Astrocyte (in vitro differentiated cells and primary cell): Measurements from ENCODE around the gene CLEC3B. TPM values are rescaled to one million over a fixed set of nuclear protein-coding genes. Genes with fewer than 3 reads are reported as not detected.
"Not testable (repeated sequence)": the region's sequence is repeated elsewhere in the genome, so short reads cannot be mapped to it uniquely, and the experiment has no call there.

Experiments used
- DNase-seq: peaks from one replicate; pipeline ENCODE4 v3.0.0-alpha.2; 2010; ENCODE audit warnings: low read depth
- FAIRE-seq: peaks from 2 replicates; lab custom pipeline; 2011; peaks lifted over from hg19 to GRCh38; lab: Jason Lieb, UNC
- H2AFZ ChIP-seq: 2 replicates; pipeline ENCODE4 v1.6.0; 2012; ENCODE audit warnings: low read depth, low read length, inconsistent platforms
- H3K27ac ChIP-seq: 2 replicates; pipeline ENCODE4 v1.5.1; 2011; ENCODE audit warnings: low read depth, low read length, inconsistent platforms
- H3K27me3 ChIP-seq: 2 replicates; pipeline ENCODE4 v1.6.0; 2011; ENCODE audit warnings: low read length, inconsistent platforms; ENCODE audit not compliant: insufficient read depth
- H3K36me3 ChIP-seq: 2 replicates; pipeline ENCODE4 v1.5.1; 2011; ENCODE audit warnings: low read length, inconsistent platforms; ENCODE audit not compliant: insufficient read depth
- H3K4me1 ChIP-seq: 2 replicates; pipeline ENCODE4 v1.5.1; 2011; ENCODE audit warnings: low read length, inconsistent platforms; ENCODE audit not compliant: insufficient read depth
- H3K4me2 ChIP-seq: 2 replicates; pipeline ENCODE4 v1.6.0; 2012; ENCODE audit warnings: low read length, inconsistent platforms
- H3K4me3 ChIP-seq: 2 replicates; pipeline ENCODE4 v1.5.1; 2011; ENCODE audit warnings: low read depth, mild to moderate bottlenecking, low read length, inconsistent platforms; ENCODE audit not compliant: insufficient read depth
- H3K79me2 ChIP-seq: 2 replicates; pipeline ENCODE4 v1.6.0; 2012; ENCODE audit warnings: mild to moderate bottlenecking, low read length, inconsistent platforms; ENCODE audit not compliant: insufficient read depth
- H3K9ac ChIP-seq: 2 replicates; pipeline ENCODE4 v1.6.0; 2012; ENCODE audit warnings: mild to moderate bottlenecking, low read length, inconsistent platforms
- H3K9me3 ChIP-seq: 2 replicates; pipeline ENCODE4 v1.5.1; 2012; ENCODE audit warnings: low read depth, mild to moderate bottlenecking, low read length, inconsistent platforms; ENCODE audit not compliant: insufficient read depth
- H4K20me1 ChIP-seq: 2 replicates; pipeline ENCODE4 v1.6.0; 2012; ENCODE audit warnings: low read length, inconsistent platforms; ENCODE audit not compliant: insufficient read depth
- H3K27ac Mint-ChIP-seq: one replicate; pipeline ENCODE4 v1.8.0; 2021; ENCODE audit warnings: mild to moderate bottlenecking, mixed read lengths; ENCODE audit not compliant: unreplicated experiment
- H3K27me3 Mint-ChIP-seq: one replicate; pipeline ENCODE4 v1.8.0; 2021; ENCODE audit warnings: low read depth, mixed read lengths; ENCODE audit not compliant: unreplicated experiment
- H3K36me3 Mint-ChIP-seq: one replicate; pipeline ENCODE4 v1.8.0; 2021; ENCODE audit warnings: low read depth, mixed read lengths; ENCODE audit not compliant: unreplicated experiment
- H3K4me1 Mint-ChIP-seq: one replicate; pipeline ENCODE4 v1.8.0; 2021; ENCODE audit warnings: low read depth, mixed read lengths; ENCODE audit not compliant: unreplicated experiment
- H3K4me3 Mint-ChIP-seq: one replicate; pipeline ENCODE4 v1.8.0; 2021; ENCODE audit warnings: mild to moderate bottlenecking, moderate library complexity, mixed read lengths; ENCODE audit not compliant: unreplicated experiment
- H3K9me3 Mint-ChIP-seq: one replicate; pipeline ENCODE4 v1.8.0; 2021; ENCODE audit warnings: mild to moderate bottlenecking, mixed read lengths; ENCODE audit not compliant: unreplicated experiment
- EZH2 ChIP-seq: IDR thresholded peaks from 2 replicates; pipeline ENCODE4 v1.6.1; 2012; ENCODE audit warnings: mild to moderate bottlenecking, low read length, inconsistent platforms; ENCODE audit not compliant: insufficient read depth
- total RNA-seq: library from RNA; stranded (reverse); gene quantifications from 2 replicates; pipeline ENCODE4 v1.2.1, GENCODE V29; 2021
- TF ChIP-seq, protein P1 (sequence below): IDR thresholded peaks from 2 replicates; pipeline ENCODE4 v1.5.1; 2011; ENCODE audit warnings: low read depth, mild to moderate bottlenecking, inconsistent platforms, low read length, moderate library complexity; ENCODE audit not compliant: insufficient read depth

CLEC3B gene
- total RNA-seq, 1 donor from 2014 or later = 0.32 TPM

- not testable (repeated sequence) for H3K27ac ChIP-seq, H3K4me1 Mint-ChIP-seq, H3K9me3 ChIP-seq, H3K4me2 ChIP-seq, H3K36me3 Mint-ChIP-seq, H3K27ac Mint-ChIP-seq, H3K79me2 ChIP-seq, H3K4me1 ChIP-seq, H3K4me3 Mint-ChIP-seq, H3K27me3 ChIP-seq, H4K20me1 ChIP-seq, H3K36me3 ChIP-seq, H2AFZ ChIP-seq, H3K9ac ChIP-seq, H3K4me3 ChIP-seq, DNase-seq, FAIRE-seq
- Mint-ChIP-seq H3K9me3 (peaks cover 11% of the 10 kb centered on the region), H3K27me3 (peaks cover 16% of the 10 kb centered on the region)
These were observed 52.2 kb downstream of the CLEC3B start for GRCh38 chr3:45078256-45078655.

DNA sequence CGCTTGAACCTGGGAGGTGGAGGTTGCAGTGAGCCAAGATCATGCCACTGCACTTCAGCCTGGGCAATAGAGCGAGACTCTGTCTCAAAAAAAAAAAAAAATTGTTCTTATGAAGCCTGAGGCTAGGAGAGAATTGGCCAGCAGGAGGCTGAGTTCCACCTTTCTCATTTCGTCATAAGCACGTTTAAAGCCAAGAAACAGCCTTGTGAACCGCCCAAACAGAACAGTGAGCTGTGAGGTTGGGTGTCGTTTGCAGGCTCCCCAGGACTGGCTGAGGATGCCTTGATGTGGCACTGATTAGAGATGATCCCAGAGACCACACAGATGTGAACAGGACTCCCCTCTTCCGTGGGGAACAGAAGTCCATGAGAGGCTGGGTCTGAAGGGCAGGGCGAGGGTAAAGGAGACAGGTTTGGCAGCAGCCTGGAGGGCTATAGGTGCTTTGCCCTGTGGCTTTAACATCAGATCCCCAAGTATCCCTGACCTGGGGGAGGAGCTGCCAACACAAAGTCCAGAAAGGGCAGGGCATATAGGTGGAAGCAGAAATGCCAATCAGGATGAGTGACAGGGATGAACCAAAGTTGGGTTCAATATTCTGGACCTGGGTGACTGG is 52.9 kb downstream of the CLEC3B start:
- no peak overlapping the region for H3K9ac ChIP-seq
- no peaks in the 10 kb centered on the region for H3K4me1 Mint-ChIP-seq
- no peaks in the 10 kb centered on the region for H3K27me3 ChIP-seq
- no peak overlapping the region for H3K27ac Mint-ChIP-seq
- H3K27ac ChIP-seq = no peak overlapping the region
- peaks cover 13% of the 10 kb centered on the region for H3K27me3 Mint-ChIP-seq
- H3K4me3 Mint-ChIP-seq = peak overlapping the region; percentile 5
- no peaks in the 10 kb centered on the region for H3K36me3 ChIP-seq
- peak; percentile 34 for DNase-seq
- no peak for FAIRE-seq
- H3K4me2 ChIP-seq = no peak overlapping the region
- no peaks in the 10 kb centered on the region for H4K20me1 ChIP-seq
- H3K4me3 ChIP-seq = no peak overlapping the region
- no peak for TF ChIP-seq EZH2
- TF ChIP-seq, protein P1, sequence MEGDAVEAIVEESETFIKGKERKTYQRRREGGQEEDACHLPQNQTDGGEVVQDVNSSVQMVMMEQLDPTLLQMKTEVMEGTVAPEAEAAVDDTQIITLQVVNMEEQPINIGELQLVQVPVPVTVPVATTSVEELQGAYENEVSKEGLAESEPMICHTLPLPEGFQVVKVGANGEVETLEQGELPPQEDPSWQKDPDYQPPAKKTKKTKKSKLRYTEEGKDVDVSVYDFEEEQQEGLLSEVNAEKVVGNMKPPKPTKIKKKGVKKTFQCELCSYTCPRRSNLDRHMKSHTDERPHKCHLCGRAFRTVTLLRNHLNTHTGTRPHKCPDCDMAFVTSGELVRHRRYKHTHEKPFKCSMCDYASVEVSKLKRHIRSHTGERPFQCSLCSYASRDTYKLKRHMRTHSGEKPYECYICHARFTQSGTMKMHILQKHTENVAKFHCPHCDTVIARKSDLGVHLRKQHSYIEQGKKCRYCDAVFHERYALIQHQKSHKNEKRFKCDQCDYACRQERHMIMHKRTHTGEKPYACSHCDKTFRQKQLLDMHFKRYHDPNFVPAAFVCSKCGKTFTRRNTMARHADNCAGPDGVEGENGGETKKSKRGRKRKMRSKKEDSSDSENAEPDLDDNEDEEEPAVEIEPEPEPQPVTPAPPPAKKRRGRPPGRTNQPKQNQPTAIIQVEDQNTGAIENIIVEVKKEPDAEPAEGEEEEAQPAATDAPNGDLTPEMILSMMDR = peak; percentile 7
- no peaks in the 10 kb centered on the region for H3K79me2 ChIP-seq
- H2AFZ ChIP-seq = no peak overlapping the region
- H3K36me3 Mint-ChIP-seq = no peaks in the 10 kb centered on the region
- H3K9me3 Mint-ChIP-seq = peaks cover 7% of the 10 kb centered on the region
- peaks cover 9% of the 10 kb centered on the region for H3K4me1 ChIP-seq
- H3K9me3 ChIP-seq = no peaks in the 10 kb centered on the region

DNA sequence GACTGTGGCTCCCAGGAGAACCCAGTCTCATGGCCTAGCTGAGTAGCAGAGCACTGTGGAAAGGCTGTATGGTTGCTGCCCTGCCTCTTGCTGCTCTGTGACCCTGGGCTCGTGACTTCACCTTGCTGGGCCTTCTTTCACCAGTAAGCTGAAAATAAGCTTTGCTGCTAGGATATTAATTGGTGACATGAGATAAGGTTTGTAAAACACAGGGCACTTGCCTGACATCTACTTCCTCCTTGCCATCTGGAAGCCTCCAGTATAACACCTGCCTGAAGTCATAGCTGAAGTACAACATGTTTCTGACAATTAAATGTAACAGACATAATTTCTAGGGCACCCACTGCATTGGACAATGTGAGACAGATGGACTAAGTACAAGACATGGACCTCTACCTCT is 53.6 kb downstream of the CLEC3B start:
- Mint-ChIP-seq H3K27me3 (peaks cover 10% of the 10 kb centered on the region), H3K4me1 (peaks cover 1% of the 10 kb centered on the region), H3K4me3 (no peak overlapping the region), H3K9me3 (peaks cover 6% of the 10 kb centered on the region), H3K36me3 (no peaks in the 10 kb centered on the region), H3K27ac (no peak overlapping the region)
- Histone ChIP-seq H3K27me3 (no peaks in the 10 kb centered on the region), H3K4me1 (peaks cover 16% of the 10 kb centered on the region), H4K20me1 (no peaks in the 10 kb centered on the region), H2AFZ (no peak overlapping the region), H3K27ac (no peak overlapping the region), H3K79me2 (no peaks in the 10 kb centered on the region), H3K4me3 (no peak overlapping the region), H3K36me3 (no peaks in the 10 kb centered on the region), H3K4me2 (no peak overlapping the region), H3K9ac (no peak overlapping the region), H3K9me3 (no peaks in the 10 kb centered on the region)
- TF ChIP-seq, protein P1 = no peak
- no peak for TF ChIP-seq EZH2
- no peak for DNase-seq
- no peak for FAIRE-seq
